ENCODE measurements around the gene MSH3.

MSH3 gene

DNA sequence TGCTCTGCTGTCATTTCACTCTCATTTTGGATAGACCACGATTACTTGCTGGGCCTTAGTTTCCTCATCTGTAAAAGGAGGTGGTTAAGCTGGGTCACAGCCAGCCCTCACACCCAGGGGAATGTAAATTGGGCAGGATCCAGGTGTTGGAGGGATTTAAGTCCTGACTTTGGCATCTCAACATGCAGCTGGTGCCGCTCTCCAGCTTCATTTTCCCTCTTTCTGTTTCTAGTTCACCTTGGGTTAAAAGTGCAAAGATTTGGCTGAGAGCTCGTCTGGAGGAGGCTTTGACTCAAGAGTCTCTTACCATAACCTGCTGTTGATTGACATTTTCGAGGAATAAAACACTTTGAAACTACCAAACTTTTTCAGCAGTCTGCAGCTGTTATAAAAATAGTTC lies 144.6 kb downstream of the MSH3 start:
- TF ChIP-seq GATA2 (IDR thresholded peaks at IDR 0.05; ENCODE audit: low read depth, low read length) = no peak

DNA sequence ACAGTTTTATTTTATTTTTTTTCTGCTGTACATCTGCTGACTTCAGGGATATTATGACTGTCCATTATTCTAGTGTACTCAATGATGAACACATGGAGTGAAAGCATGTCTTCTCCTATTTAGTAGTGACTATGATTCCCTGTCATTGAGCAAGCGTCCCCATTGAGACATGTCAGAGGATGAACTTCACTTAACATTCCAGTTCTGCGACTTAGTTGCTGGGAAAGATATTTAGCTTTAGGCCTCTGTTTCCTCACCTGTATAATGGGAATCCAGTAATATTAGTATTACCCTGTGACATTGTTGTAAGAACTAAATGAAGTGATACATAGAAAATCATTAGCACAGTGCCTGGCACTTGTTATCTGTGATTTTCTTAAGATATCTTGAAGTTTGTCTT lies 145.1 kb downstream of the MSH3 start:
- TF ChIP-seq GATA3 (IDR thresholded peaks at IDR 0.05; ENCODE audit: low read depth, low read length) (no peak), GATA2 (IDR thresholded peaks at IDR 0.05; ENCODE audit: low read depth, low read length) (no peak)

DNA sequence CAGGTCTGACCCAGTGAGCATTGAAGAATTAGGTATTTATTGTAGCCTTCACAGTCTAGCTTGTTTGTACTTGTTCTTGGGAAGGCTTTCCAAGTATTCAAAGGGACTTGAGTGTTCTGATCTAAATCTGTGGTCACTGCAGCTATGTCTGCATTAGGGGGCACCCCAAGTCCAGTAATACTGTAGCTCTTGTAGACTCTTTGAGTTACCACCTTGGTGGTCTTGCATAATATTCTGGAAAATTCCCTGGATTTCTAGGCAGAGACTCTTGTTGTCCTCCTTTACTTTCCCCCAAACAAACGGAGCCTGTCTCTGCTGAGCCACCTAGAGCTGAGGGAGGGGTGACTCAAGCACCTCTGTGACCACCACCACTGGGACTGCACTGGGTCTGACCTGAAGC lies 149.9 kb downstream of the MSH3 start:
- TF ChIP-seq GATA3 (IDR thresholded peaks at IDR 0.05; ENCODE audit: low read depth, low read length) (no peak), GATA2 (IDR thresholded peaks at IDR 0.05; ENCODE audit: low read depth, low read length) (no peak)

DNA sequence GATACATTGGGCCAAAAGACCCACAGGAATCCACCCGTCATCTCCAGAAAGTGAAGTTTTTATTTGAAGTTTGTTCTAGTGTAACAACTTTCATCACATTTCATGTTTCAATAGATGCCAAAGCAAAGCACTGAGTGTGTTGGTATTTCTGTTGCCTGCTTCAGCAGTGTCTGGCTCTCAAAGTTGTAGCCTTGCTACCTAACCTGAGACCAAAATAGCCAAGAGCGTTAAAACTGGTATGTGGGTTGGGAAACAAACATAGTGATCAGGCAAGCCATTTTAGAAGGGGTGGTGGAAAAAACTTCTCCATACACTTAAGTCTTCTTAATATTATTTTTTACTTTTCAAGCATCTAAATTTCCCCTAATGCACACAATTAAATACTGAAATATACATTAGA lies 150.6 kb downstream of the MSH3 start:
- TF ChIP-seq GATA2 (IDR thresholded peaks at IDR 0.05; ENCODE audit: low read depth, low read length) (no peak), GATA3 (IDR thresholded peaks at IDR 0.05; ENCODE audit: low read depth, low read length) (no peak)

DNA sequence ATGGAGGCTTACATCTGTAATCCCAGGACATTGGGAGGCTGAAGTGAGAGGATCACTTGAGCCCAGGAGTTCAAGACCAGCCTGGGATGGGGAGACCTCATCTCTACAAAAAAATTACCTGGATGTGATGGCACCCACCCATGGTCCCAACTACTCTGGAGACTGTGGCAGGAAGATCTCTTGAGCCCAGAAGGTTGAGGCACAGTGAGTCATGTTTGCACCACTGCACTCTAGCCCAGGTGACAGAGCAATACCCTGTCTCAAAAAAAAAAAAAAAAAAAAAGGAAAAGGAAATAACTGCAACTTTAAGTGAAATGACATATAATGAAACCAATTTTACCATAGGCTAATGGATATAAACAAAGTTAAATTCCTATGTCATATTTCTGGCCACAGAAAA lies 152.5 kb downstream of the MSH3 start:
- TF ChIP-seq GATA2 (IDR thresholded peaks at IDR 0.05; ENCODE audit: low read depth, low read length) (no peak), GATA3 (IDR thresholded peaks at IDR 0.05; ENCODE audit: low read depth, low read length) (no peak)

DNA sequence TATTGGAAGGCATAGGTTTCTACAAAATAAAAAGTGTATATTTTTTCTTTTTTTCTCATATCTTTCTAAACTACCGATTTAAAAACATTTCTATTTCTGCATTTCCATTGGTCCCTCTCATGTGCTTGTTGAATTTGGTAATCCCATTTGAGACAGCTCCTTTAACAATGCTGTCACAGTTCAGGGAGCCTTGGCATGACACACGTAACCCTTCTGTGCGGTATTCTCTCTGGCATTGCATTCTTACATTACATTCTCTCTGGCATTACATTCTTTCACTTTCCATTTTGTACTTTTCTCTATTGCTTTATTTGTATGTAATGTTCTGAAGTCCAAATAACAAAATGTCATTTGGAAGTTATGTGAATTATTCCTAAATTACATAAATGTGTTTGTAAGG lies 155.0 kb downstream of the MSH3 start:
- TF ChIP-seq GATA2 (IDR thresholded peaks at IDR 0.05; ENCODE audit: low read depth, low read length) = no peak

DNA sequence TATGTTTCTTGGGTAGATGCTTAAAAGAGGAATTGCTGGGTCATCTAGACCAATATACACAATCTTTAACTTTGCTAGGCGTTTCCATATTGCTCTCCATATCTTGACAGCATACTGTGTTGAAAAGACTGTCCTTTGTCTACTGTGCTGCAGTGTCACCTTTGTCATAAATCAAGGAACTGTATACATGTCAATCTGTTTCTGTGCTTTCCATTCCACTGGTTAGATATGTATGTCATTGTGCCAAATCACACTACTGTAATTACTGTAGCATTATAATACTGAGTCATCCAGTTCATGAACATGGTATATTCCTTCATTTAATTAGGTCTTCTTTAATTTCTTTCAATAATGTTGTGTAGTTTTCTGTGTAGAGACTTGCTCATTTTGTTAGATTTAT lies 156.0 kb downstream of the MSH3 start:
- TF ChIP-seq GATA2 (IDR thresholded peaks at IDR 0.05; ENCODE audit: low read depth, low read length) (no peak), GATA3 (IDR thresholded peaks at IDR 0.05; ENCODE audit: low read depth, low read length) (no peak)

DNA sequence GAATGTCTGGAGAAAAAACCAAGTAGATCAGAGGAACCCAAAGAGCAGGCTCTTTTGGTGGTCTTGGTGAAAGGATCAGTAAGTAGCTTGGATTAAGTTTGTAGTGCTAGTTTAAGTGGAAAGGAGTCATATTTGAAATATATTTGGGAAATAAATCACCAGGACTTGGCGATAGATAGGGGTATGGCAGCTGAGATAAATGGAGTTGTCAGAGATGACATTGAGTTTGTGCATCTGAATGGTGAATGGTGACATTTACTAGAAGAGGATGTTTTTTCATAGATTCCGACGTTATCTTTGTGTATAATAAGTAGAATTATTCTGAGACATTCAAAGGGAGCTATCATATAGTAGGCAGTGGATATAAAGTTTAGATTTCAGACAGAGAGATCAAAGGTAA lies 162.1 kb downstream of the MSH3 start:
- TF ChIP-seq GATA2 (IDR thresholded peaks at IDR 0.05; ENCODE audit: low read depth, low read length) = no peak
- TF ChIP-seq GATA3 (IDR thresholded peaks at IDR 0.05; ENCODE audit: low read depth, low read length) = no peak

DNA sequence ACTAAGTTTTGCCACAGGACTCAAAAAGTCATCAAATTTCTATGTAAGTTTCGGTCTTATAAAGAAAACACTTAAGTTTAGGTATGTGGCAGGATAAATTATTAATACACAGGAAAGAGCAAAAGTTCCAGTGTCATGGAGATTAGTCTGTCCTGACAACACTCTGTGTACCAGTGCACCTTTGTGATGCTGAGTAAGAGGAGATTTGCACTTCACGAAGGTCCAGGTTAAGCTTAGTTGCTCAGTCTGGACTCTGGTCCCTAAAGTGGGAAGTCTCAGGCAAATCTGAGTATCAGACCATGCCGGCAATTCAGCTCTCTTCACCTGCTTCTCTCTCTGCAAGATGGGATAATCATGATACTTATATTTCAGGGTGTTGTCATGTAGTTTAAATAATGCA lies 166.2 kb downstream of the MSH3 start:
- TF ChIP-seq GATA2 (IDR thresholded peaks at IDR 0.05; ENCODE audit: low read depth, low read length) = no peak
- no peak for TF ChIP-seq GATA3 (IDR thresholded peaks at IDR 0.05; ENCODE audit: low read depth, low read length)

DNA sequence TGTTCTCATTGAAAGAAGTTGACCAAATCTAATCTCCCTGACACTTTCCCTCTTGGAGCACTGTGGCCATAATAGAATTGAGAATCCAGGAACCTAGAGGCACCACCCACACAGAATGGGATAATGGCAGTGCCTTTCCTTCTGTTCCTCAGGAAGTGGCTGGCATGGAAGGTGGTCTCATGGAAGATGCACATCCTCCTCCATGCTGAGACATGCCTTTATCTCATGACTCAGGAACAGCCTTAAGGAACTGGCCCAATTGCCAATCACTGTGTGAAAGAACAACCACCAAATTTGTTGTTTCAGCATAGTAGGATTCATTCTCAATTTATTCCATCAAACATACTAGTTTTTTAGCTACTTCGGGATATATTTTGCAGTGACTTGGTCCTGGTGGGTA lies 168.2 kb downstream of the MSH3 start:
- TF ChIP-seq GATA3 (IDR thresholded peaks at IDR 0.05; ENCODE audit: low read depth, low read length) = no peak
- TF ChIP-seq GATA2 (IDR thresholded peaks at IDR 0.05; ENCODE audit: low read depth, low read length) = no peak

DNA sequence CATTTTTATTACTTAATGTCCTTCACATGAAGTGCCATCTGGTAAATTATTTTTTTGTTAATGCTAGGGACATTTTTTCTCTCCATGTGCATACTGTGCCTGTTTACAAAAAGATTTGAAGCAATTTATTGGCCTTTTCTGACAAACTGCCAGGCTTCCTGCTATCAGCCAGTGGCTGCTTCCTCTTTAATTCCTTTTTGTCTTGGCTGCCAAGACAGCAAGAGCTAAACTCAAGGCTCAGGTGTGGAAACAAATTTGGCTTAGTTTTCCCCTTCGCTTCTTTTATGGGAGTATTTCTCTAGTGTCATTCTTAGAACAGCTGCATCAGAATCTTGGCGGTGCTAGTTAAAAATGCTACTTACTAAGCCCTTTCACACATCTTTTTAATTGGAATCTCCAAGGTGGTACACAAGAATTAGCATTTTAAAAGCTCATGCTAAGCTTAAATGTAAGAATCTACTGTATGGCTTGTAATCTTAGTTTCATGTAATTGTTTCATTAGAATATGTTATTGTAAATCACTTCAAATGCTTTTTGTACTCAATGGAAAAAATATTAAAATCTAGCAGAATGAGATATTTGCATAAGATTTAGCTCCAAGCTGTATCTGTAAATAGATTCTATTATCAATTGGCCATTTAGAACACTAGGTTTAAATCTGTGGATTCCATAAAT lies 171.5 kb downstream of the MSH3 start:
- TF ChIP-seq GATA2 (IDR thresholded peaks at IDR 0.05; ENCODE audit: low read depth, low read length) (no peak), GATA3 (IDR thresholded peaks at IDR 0.05; ENCODE audit: low read depth, low read length) (no peak)

DNA sequence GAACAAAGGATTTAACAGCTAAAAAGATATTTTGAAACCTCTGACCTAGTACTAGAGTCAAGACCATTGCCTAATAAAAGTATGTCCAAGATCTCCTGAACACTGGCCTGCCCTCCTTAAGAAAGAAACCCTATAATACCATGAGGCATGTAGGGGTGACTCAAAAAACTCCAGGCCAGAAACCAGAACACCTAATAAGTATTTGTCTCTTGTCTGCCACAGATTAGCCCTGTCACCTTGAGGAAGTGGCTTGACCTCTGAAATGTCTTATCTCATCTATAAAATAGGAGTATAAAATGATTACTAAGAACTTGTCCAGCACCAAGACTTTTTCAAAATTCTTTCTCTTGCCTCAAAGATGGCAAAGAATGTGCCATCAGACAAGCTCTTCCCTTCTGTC lies 180.3 kb downstream of the MSH3 start:
- TF ChIP-seq GATA3 (IDR thresholded peaks at IDR 0.05; ENCODE audit: low read depth, low read length) (no peak), GATA2 (IDR thresholded peaks at IDR 0.05; ENCODE audit: low read depth, low read length) (no peak)

DNA sequence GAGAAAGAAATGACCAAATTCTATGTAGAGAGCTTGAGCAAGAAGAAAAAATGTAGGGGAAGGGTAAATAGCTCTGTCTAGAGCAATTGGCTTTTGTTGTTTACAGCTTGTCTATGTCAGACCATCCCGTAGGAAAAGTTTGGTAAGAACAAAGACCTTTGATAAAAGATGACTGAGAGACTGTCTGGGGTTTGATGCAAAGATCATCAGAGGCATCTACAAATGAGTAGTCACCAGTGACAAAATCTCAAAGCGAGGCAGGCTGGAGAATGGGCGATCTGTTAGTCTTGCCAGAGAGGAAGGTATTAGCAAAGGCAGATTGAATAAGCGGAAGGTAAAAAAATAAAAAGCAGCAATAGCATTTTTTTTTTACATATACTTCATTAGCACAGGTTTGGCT lies 180.7 kb downstream of the MSH3 start:
- TF ChIP-seq GATA3 (IDR thresholded peaks at IDR 0.05; ENCODE audit: low read depth, low read length) = no peak
- no peak for TF ChIP-seq GATA2 (IDR thresholded peaks at IDR 0.05; ENCODE audit: low read depth, low read length)

DNA sequence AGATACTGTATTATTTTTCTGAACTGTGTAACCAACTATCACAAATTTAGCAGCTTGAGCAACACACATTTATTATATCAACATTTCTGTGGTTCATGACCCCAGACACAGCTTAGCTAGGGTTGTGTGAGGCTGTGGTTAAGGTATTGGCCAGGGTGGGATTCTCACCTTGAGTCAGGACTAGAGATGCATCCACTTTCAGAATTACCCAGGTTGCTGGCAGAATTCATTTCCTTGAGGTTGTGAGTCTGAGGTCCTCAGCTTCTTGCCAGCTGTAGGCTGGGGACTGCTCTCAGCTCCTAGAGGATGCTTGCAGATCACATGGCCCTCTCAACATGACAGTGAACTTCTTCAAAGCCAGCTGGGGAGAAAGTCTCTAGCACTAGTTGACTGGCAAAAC lies 183.2 kb downstream of the MSH3 start:
- TF ChIP-seq GATA2 (IDR thresholded peaks at IDR 0.05; ENCODE audit: low read depth, low read length) (no peak), GATA3 (IDR thresholded peaks at IDR 0.05; ENCODE audit: low read depth, low read length) (no peak)

DNA sequence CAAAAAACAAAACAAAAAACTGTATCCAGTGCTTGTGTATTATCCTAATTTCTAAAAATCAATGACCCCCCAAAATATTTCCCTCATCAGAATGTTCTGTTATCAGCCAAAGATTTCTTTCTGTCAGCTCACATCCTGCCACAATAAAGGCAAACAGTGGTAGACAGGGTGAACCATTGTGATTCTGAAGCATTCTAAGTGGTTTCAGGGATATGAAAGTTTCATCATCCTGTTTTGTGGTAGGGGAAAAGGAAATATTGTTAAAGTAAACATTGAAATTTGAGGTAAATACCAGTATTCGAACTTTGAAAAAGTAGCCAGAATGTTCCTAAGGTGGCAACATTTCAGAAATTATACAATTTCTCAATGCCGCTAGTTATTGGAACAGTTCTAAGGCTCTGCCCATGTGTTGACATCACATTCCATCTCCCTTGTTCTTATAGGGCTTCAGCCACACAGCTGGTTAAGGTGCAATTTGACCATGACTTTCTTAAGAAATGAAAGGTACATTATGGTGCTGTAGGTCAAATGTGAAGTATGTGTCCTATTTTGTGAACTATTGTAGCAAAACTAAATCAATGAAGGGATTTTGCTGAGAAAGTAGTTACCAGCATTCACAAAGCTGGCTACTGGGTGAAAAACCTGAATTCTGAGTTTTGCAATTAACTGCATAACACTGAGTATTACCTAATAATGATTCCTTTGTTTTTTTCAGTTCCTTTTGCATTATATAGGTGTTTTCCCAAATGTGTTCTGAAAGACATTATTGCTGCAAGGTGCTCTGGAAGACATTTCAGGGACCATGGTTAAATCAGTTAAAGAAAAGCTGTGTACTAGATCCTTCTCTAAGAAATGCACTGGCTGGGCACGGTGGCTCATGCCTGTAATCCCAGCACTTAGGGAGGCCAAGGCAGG lies 198.1 kb downstream of the MSH3 start:
- TF ChIP-seq GATA3 (IDR thresholded peaks at IDR 0.05; ENCODE audit: low read depth, low read length) (no peak), GATA2 (IDR thresholded peaks at IDR 0.05; ENCODE audit: low read depth, low read length) (no peak)
